ENCODE measurements around the gene NT5DC3.

- TF ChIP-seq GATA3 (IDR thresholded peaks at IDR 0.05; ENCODE audit: low read depth, low read length) (no peak), GATA2 (IDR thresholded peaks at IDR 0.05; ENCODE audit: low read depth, low read length) (no peak)
Measured at GRCh38 chr12:103766028-103766427, 75.0 kb downstream of the NT5DC3 start.
